Smooth muscle cell (in vitro differentiated cells): ENCODE data around the gene C17orf50. TPM values are rescaled to one million over a fixed set of nuclear protein-coding genes. Genes with fewer than 3 reads are reported as not detected.

Experiments
- DNase-seq: peaks from one replicate; lab custom pipeline; 2025; ENCODE audit not compliant: unreplicated experiment; lab: John Stamatoyannopoulos, UW
- H2AFZ ChIP-seq: fragments of 200-600 bp; sonication (generic); 2 replicates; pipeline ENCODE4 v1.6.0; 2016; ENCODE audit warnings: antibody characterized with exemption, low read depth, mild to moderate bottlenecking
- H3F3A ChIP-seq: fragments of 200-600 bp; sonication (generic); 2 replicates; pipeline ENCODE4 v1.6.0; 2017; ENCODE audit warnings: antibody characterized with exemption, low read depth
- H3K27ac ChIP-seq: fragments of 200-600 bp; sonication (generic); 2 replicates; pipeline ENCODE4 v1.5.1; 2016; ENCODE audit warnings: low read depth, mild to moderate bottlenecking
- H3K27me3 ChIP-seq: fragments of 200-600 bp; sonication (generic); 2 replicates; pipeline ENCODE4 v1.6.1; 2016; ENCODE audit warnings: low read depth, mild to moderate bottlenecking
- H3K36me3 ChIP-seq: fragments of 200-600 bp; sonication (generic); 2 replicates; pipeline ENCODE4 v1.5.1; 2016; ENCODE audit warnings: low read depth
- H3K4me1 ChIP-seq: fragments of 200-600 bp; sonication (generic); 2 replicates; pipeline ENCODE4 v1.5.1; 2016; ENCODE audit warnings: low read depth
- H3K4me2 ChIP-seq: fragments of 200-600 bp; sonication (generic); 2 replicates; pipeline ENCODE4 v1.6.0; 2016; ENCODE audit warnings: mild to moderate bottlenecking
- H3K4me3 ChIP-seq: fragments of 200-600 bp; sonication (generic); 2 replicates; pipeline ENCODE4 v1.5.1; 2016; ENCODE audit warnings: mild to moderate bottlenecking
- H3K79me2 ChIP-seq: fragments of 200-600 bp; sonication (generic); 2 replicates; pipeline ENCODE4 v1.6.0; 2016; ENCODE audit warnings: low read depth, mild to moderate bottlenecking
- H3K9ac ChIP-seq: fragments of 200-600 bp; sonication (generic); 2 replicates; pipeline ENCODE4 v1.6.0; 2016; ENCODE audit warnings: low read depth
- H3K9me3 ChIP-seq: fragments of 200-600 bp; sonication (generic); replicated peaks from 2 replicates; pipeline ENCODE4 v1.5.1; 2016; ENCODE audit warnings: low read depth
- H4K20me1 ChIP-seq: fragments of 200-600 bp; sonication (generic); 2 replicates; pipeline ENCODE4 v1.6.0; 2016; ENCODE audit warnings: low read depth
- WGBS: methylation state at CpG from one replicate; pipeline ENCODE4 v1.1.7; 2016; ENCODE audit warnings: low lambda C conversion rate; 5-methylcytosine and 5-hydroxymethylcytosine counted together
- polyA plus RNA-seq: library from polyadenylated mRNA; unstranded; fragments of >200 nt; fragmentation: Nextera tagmentation; extraction: Ambion mirVana; gene quantifications from 2 replicates; pipeline ENCODE4 v1.2.1, GENCODE V29; 2016
- total RNA-seq: library from RNA; depleted of rRNA; stranded (reverse); fragments of >200 nt; gene quantifications from 2 replicates; pipeline ENCODE4 v1.2.3, GENCODE V29; 2014
- TF ChIP-seq, protein P1 (sequence below): fragments of 200-600 bp; sonication (generic); IDR thresholded peaks from 2 replicates; pipeline ENCODE4 v1.5.1; 2017; ENCODE audit warnings: borderline replicate concordance, mild to moderate bottlenecking, antibody characterized with exemption; ENCODE audit not compliant: insufficient read depth, poor library complexity, severe bottlenecking

The C17orf50 gene
- total and polyA plus RNA-seq, 2 experiments from 2014 or later, result 0.33 TPM; not detected in 1

DNA sequence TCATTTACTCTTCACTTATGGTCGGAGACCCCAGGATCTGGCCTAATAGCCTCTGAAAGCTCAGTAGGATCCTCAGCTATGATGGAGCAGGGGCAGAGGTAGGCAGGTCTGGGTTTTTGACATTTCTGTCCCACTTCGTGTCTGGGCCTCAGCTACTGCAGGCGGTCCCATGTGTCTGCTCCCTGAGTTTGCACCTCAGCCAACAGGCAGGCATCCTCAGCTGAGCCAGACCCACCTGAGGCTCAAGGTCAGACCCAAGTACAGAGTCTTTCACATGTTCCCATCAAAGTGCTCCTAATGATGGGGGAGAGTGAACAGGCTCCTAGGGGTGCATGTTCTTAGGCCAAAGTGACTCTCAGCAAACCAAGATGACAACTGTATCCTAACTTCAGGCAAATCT lies 32.1 kb upstream of the C17orf50 start:
- DNase-seq, result no peak
- no peak overlapping the region for H3K4me2 ChIP-seq
- peaks cover 23% of the 10 kb centered on the region for H3F3A ChIP-seq
- TF ChIP-seq, protein P1, sequence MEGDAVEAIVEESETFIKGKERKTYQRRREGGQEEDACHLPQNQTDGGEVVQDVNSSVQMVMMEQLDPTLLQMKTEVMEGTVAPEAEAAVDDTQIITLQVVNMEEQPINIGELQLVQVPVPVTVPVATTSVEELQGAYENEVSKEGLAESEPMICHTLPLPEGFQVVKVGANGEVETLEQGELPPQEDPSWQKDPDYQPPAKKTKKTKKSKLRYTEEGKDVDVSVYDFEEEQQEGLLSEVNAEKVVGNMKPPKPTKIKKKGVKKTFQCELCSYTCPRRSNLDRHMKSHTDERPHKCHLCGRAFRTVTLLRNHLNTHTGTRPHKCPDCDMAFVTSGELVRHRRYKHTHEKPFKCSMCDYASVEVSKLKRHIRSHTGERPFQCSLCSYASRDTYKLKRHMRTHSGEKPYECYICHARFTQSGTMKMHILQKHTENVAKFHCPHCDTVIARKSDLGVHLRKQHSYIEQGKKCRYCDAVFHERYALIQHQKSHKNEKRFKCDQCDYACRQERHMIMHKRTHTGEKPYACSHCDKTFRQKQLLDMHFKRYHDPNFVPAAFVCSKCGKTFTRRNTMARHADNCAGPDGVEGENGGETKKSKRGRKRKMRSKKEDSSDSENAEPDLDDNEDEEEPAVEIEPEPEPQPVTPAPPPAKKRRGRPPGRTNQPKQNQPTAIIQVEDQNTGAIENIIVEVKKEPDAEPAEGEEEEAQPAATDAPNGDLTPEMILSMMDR, result no peak
- peaks cover 30% of the 10 kb centered on the region for H3K4me1 ChIP-seq
- H3K27ac ChIP-seq, result no peak overlapping the region
- H3K36me3 ChIP-seq, result peaks cover 2% of the 10 kb centered on the region
- peaks cover 18% of the 10 kb centered on the region for H4K20me1 ChIP-seq
- H3K27me3 ChIP-seq, result no peaks in the 10 kb centered on the region
- H3K4me3 ChIP-seq, result no peak overlapping the region
- no peaks in the 10 kb centered on the region for H3K9me3 ChIP-seq
- no peaks in the 10 kb centered on the region for H3K79me2 ChIP-seq
- no peak overlapping the region for H2AFZ ChIP-seq
- no peak overlapping the region for H3K9ac ChIP-seq
- 96% methylated on average over 3 of the region's 3 CpGs for WGBS

DNA sequence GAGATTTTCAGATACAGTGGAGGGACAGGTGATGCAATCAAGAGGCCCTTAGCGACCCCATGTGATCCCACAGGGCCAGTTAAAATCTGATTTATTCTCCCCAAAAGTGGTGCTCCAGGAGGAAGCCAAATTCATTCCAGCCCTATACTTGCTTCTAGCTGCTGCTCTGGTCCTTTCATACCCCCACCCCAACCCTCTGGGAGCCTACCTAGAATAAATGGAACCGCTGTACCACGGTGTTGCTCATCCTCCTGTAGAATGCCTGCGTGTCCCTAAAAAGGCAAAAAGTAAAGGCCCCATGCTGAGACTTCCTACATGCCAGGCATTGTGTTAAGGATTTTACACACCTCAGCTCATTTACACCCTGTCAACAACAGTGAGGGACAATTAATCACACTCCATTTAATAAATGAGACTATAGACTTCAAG lies 31.3 kb upstream of the C17orf50 start:
- H3K9ac ChIP-seq, result no peak overlapping the region
- 52% methylated on average over 4 of the region's 4 CpGs for WGBS

DNA sequence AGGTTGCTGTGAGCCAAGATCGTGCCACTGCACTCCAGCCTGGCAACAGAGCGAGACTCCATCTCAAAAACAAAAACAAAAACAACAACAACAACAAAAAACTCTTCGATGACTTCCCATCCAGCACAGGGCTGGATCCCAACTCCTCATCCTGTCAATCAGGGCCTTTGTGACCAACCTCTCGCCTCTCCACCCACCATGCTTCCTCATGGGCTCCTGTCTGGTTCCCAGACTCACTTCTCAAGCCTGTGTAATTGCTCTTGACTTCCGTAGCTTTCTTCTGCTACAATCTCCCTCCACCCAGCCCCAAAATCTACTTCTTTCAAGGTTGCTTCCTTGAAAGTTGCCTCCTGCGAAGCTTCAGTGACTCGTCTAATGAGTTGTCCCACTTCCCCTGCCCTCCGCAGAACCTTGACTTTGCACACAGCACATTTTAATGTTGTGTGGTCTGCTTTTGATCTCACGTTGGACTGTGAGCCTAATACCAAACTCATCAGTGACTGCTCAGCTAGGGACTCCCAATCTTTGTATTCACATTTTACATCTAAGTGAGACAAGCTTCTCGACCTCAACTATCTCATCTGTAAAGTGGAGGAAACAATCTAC lies 30.2 kb upstream of the C17orf50 start:
- Histone ChIP-seq H4K20me1 (peaks cover 14% of the 10 kb centered on the region), H3F3A (peaks cover 19% of the 10 kb centered on the region), H3K79me2 (no peaks in the 10 kb centered on the region), H3K9ac (no peak overlapping the region), H3K4me1 (peaks cover 30% of the 10 kb centered on the region), H3K27me3 (no peaks in the 10 kb centered on the region), H3K4me3 (no peak overlapping the region), H3K27ac (no peak overlapping the region), H3K9me3 (no peaks in the 10 kb centered on the region), H3K4me2 (peak overlapping the region; percentile 96), H2AFZ (no peak overlapping the region), H3K36me3 (no peaks in the 10 kb centered on the region)
- DNase-seq, result no peak
- WGBS, result 63% methylated on average over 10 of the region's 10 CpGs
- TF ChIP-seq, protein P1, result no peak

More for the DNA sequence above, 31.3 kb upstream of the C17orf50 start:
- TF ChIP-seq, protein P1, result no peak
- Histone ChIP-seq H3K27me3 (no peaks in the 10 kb centered on the region), H3K79me2 (no peaks in the 10 kb centered on the region), H3K4me3 (no peak overlapping the region), H4K20me1 (peaks cover 18% of the 10 kb centered on the region), H3K9me3 (no peaks in the 10 kb centered on the region), H3K4me1 (peaks cover 30% of the 10 kb centered on the region), H3K27ac (no peak overlapping the region), H3K4me2 (no peak overlapping the region), H2AFZ (no peak overlapping the region), H3F3A (peaks cover 23% of the 10 kb centered on the region), H3K36me3 (no peaks in the 10 kb centered on the region)
- DNase-seq, result no peak

DNA sequence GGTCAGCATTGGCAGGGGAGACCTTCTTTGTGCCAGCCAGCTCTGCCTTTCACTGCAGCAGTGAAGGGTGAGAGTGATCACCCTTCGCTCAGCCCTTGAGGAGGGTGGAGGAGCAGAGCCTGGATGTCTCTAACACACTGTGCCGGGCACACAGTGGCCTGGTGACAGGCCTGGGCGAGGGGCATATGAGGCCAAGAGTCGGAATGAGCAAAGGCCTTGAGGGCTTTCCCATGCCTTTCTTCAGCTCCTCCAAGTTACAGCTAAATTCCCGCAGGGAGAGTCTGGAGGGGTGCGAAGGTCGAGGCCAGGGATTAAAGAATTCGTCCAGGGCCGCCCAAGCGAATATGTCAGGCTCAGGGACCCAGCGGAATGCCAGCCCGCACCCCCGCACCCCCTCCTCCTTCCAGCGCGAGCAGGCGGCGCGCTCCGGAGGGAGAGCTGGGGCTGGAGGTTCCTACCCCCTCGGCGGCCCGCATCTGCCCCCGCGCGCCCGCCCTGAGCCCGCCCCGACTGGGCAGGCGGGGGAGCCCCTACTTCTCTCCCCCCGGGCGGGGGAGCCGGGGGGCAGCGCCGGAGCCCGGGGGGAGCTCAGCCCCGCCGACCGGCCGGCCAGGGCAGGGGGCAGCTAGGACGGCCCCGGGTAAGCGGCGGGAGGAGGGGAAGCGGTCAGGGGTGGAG lies 29.3 kb upstream of the C17orf50 start, which contains the start of gene RASL10B:
Gene RASL10B, plus strand, starts transcription at position 401 of the 678 bp plus-strand sequence. CDS start 3,546 bp downstream, outside the sequence.
- Histone ChIP-seq H3K4me1 (peaks cover 29% of the 10 kb centered on the region), H4K20me1 (peaks cover 9% of the 10 kb centered on the region), H2AFZ (peak within 1 kb of the TSS; percentile 49), H3K27ac (no peak within 1 kb of the TSS), H3F3A (peaks cover 14% of the 10 kb centered on the region), H3K9me3 (no peaks in the 10 kb centered on the region), H3K9ac (peak within 1 kb of the TSS; percentile 51), H3K27me3 (no peaks in the 10 kb centered on the region), H3K79me2 (no peaks in the 10 kb centered on the region), H3K36me3 (no peaks in the 10 kb centered on the region), H3K4me2 (peak within 1 kb of the TSS; percentile 96), H3K4me3 (peak within 1 kb of the TSS; percentile 89)
- no peak for DNase-seq
- WGBS, result 11% methylated on average over 17 of the region's 44 CpGs
- TF ChIP-seq, protein P1, result no peak
